Neural cell (in vitro differentiated cells): ENCODE data around the gene GK. TPM values are rescaled to one million over a fixed set of nuclear protein-coding genes. Genes with fewer than 3 reads are reported as not detected.

Source experiments
- H2AFZ ChIP-seq: fragments of 200-600, 300-800 bp; sonication (generic), shearing (Covaris generic); 2 replicates; pipeline ENCODE4 v1.6.0; 2014; ENCODE audit warnings: low read depth, mild to moderate bottlenecking, antibody characterized with exemption, low read length, moderate library complexity
- H3F3A ChIP-seq: fragments of 200-600 bp; shearing (Covaris generic); 2 replicates; pipeline ENCODE4 v1.6.1; 2016; ENCODE audit warnings: mild to moderate bottlenecking, moderate library complexity, mixed read lengths, antibody characterized with exemption, low read length; ENCODE audit not compliant: insufficient read depth, poor library complexity, severe bottlenecking
- H3K27ac ChIP-seq: fragments of 200-600, 300-800 bp; sonication (generic), shearing (Covaris generic); 2 replicates; pipeline ENCODE4 v1.5.1; 2014; ENCODE audit warnings: mild to moderate bottlenecking, low read length, moderate library complexity
- H3K27me3 ChIP-seq: fragments of 300-800, 200-600 bp; sonication (generic), shearing (Covaris generic); 2 replicates; pipeline ENCODE4 v1.6.0; 2014; ENCODE audit warnings: mild to moderate bottlenecking, low read depth, low read length, moderate library complexity; ENCODE audit not compliant: insufficient read depth
- H3K36me3 ChIP-seq: fragments of 300-800, 200-600 bp; sonication (generic), shearing (Covaris generic); 2 replicates; pipeline ENCODE4 v1.5.1; 2014; ENCODE audit warnings: mild to moderate bottlenecking, antibody characterized with exemption, low read length, moderate library complexity; ENCODE audit not compliant: insufficient read depth
- H3K4me2 ChIP-seq: fragments of 300-800, 200-600 bp; sonication (generic), shearing (Covaris generic); 2 replicates; pipeline ENCODE4 v1.6.0; 2014; ENCODE audit warnings: mild to moderate bottlenecking, low read length
- H3K4me3 ChIP-seq: fragments of 300-800, 200-600 bp; sonication (generic), shearing (Covaris generic); 2 replicates; pipeline ENCODE4 v1.5.1; 2014; ENCODE audit warnings: mild to moderate bottlenecking, low read length, moderate library complexity
- H3K79me2 ChIP-seq: fragments of 200-600 bp; shearing (Covaris generic); replicated peaks from 2 replicates; pipeline ENCODE4 v1.6.0; 2014; ENCODE audit warnings: mild to moderate bottlenecking, low read length, moderate library complexity; ENCODE audit not compliant: insufficient read depth
- H3K9ac ChIP-seq: fragments of 300-800, 200-600 bp; sonication (generic), shearing (Covaris generic); 2 replicates; pipeline ENCODE4 v1.6.1; 2016; ENCODE audit warnings: mild to moderate bottlenecking, low read length, mixed read lengths
- H3K9me2 ChIP-seq: fragments of 200-600 bp; shearing (Covaris generic); 2 replicates; pipeline ENCODE4 v1.6.1; 2016; ENCODE audit warnings: mild to moderate bottlenecking, low read length, mixed read lengths; ENCODE audit not compliant: insufficient read depth
- H3K9me3 ChIP-seq: fragments of 200-600, 300-800 bp; sonication (generic), shearing (Covaris generic); 2 replicates; pipeline ENCODE4 v1.6.1; 2016; ENCODE audit warnings: mild to moderate bottlenecking, mixed run types, low read length, moderate library complexity, mixed read lengths
- H4K20me1 ChIP-seq: fragments of 200-600 bp; shearing (Covaris generic); 2 replicates; pipeline ENCODE4 v1.6.1; 2016; ENCODE audit warnings: mild to moderate bottlenecking, mixed run types; ENCODE audit not compliant: insufficient read depth
- EP300 ChIP-seq: fragments of 450-650 bp; conservative IDR thresholded peaks from 2 replicates; pipeline ENCODE4 v1.6.1; 2014; ENCODE audit warnings: antibody characterized with exemption, mild to moderate bottlenecking, moderate library complexity; ENCODE audit not compliant: poor library complexity, severe bottlenecking
- EZH2 ChIP-seq: fragments of 200-600, 300-800 bp; shearing (Covaris generic), sonication (generic); IDR thresholded peaks from 2 replicates; pipeline ENCODE4 v1.6.1; 2014; ENCODE audit warnings: antibody characterized with exemption, low read length, borderline replicate concordance, mild to moderate bottlenecking; ENCODE audit not compliant: insufficient read depth, poor library complexity, severe bottlenecking
- MXI1 ChIP-seq: fragments of 450-650 bp; conservative IDR thresholded peaks from 2 replicates; pipeline ENCODE4 v1.6.1; 2014; ENCODE audit warnings: antibody characterized with exemption, mild to moderate bottlenecking; ENCODE audit not compliant: poor library complexity, severe bottlenecking
- POLR2AphosphoS5 ChIP-seq: IDR thresholded peaks from 2 replicates; pipeline ENCODE4 v1.6.1; 2012
- RAD21 ChIP-seq: fragments of 450-650 bp; conservative IDR thresholded peaks from 2 replicates; pipeline ENCODE4 v1.6.1; 2014; ENCODE audit warnings: antibody characterized with exemption, mild to moderate bottlenecking, moderate library complexity
- SMC3 ChIP-seq: fragments of 450-650 bp; conservative IDR thresholded peaks from 2 replicates; pipeline ENCODE4 v1.6.1; 2014; ENCODE audit warnings: antibody characterized with exemption, mild to moderate bottlenecking, moderate library complexity; ENCODE audit not compliant: poor library complexity
- TAF1 ChIP-seq: IDR thresholded peaks from 2 replicates; pipeline ENCODE4 v1.6.1; 2012; ENCODE audit warnings: low read depth
- polyA plus RNA-seq: library from polyadenylated mRNA; depleted of rRNA; stranded (reverse); fragments of >200 nt; gene quantifications from 2 replicates; pipeline ENCODE4 v1.2.3, GENCODE V29; 2014
- TF ChIP-seq, protein P1 (sequence below): IDR thresholded peaks from 2 replicates; pipeline ENCODE4 v1.6.1; 2012; ENCODE audit warnings: borderline replicate concordance
- TF ChIP-seq, protein P2 (sequence below): fragments of 450-650 bp; IDR thresholded peaks from 2 replicates; pipeline ENCODE4 v1.5.1; 2014; ENCODE audit warnings: antibody characterized with exemption, mild to moderate bottlenecking, moderate library complexity; ENCODE audit not compliant: poor library complexity, severe bottlenecking

Gene GK
- polyA plus RNA-seq, 1 donor from 2014 or later: 6.3 TPM

DNA sequence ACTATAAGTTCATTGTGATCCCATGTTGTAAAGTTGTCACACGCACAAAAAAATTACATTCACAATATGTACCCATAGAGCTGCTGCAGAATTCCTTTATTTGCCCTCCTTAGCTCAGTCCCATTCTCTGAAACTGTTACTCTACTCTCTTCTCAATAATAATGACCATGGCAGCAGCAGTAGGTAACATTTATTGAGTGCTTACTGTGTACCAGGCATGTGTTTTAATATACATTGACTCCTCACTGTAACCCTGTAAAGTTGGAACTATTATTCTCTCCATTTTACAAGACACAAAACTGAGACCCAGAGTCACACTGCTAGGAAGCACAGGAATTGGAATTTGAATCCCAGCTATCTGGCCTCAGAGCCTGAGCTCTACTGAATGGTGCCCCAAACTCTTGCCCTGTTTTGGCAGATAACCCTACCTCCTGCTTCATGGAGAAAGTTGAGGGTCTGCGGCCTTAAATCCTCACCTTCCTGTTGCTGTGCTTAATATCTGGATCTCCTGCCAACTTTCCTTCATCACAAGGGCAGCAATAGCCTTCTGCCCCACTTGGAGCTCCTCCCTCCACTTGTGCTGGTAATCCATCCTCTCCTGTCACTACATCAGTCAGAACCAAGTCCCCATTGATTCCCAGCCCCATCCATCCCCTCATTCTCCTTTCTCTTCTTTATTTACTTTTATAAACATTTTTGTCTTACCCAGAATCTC lies 20.8 kb downstream of the GK start:
- Histone ChIP-seq H3K36me3 (no peaks in the 10 kb centered on the region), H3K9me2 (no peaks in the 10 kb centered on the region), H3K9me3 (no peaks in the 10 kb centered on the region), H3K4me3 (no peak overlapping the region), H3K27me3 (no peaks in the 10 kb centered on the region), H2AFZ (no peak overlapping the region), H3F3A (no peaks in the 10 kb centered on the region), H3K4me2 (no peak overlapping the region), H3K79me2 (no peaks in the 10 kb centered on the region), H4K20me1 (no peaks in the 10 kb centered on the region), H3K9ac (no peak overlapping the region), H3K27ac (no peak overlapping the region)
- TF ChIP-seq, protein P1, sequence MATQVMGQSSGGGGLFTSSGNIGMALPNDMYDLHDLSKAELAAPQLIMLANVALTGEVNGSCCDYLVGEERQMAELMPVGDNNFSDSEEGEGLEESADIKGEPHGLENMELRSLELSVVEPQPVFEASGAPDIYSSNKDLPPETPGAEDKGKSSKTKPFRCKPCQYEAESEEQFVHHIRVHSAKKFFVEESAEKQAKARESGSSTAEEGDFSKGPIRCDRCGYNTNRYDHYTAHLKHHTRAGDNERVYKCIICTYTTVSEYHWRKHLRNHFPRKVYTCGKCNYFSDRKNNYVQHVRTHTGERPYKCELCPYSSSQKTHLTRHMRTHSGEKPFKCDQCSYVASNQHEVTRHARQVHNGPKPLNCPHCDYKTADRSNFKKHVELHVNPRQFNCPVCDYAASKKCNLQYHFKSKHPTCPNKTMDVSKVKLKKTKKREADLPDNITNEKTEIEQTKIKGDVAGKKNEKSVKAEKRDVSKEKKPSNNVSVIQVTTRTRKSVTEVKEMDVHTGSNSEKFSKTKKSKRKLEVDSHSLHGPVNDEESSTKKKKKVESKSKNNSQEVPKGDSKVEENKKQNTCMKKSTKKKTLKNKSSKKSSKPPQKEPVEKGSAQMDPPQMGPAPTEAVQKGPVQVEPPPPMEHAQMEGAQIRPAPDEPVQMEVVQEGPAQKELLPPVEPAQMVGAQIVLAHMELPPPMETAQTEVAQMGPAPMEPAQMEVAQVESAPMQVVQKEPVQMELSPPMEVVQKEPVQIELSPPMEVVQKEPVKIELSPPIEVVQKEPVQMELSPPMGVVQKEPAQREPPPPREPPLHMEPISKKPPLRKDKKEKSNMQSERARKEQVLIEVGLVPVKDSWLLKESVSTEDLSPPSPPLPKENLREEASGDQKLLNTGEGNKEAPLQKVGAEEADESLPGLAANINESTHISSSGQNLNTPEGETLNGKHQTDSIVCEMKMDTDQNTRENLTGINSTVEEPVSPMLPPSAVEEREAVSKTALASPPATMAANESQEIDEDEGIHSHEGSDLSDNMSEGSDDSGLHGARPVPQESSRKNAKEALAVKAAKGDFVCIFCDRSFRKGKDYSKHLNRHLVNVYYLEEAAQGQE: no peak
- TF ChIP-seq MXI1 (no peak), TAF1 (no peak), RAD21 (no peak), EZH2 (no peak), POLR2AphosphoS5 (no peak), SMC3 (no peak), EP300 (no peak)
- TF ChIP-seq, protein P2, sequence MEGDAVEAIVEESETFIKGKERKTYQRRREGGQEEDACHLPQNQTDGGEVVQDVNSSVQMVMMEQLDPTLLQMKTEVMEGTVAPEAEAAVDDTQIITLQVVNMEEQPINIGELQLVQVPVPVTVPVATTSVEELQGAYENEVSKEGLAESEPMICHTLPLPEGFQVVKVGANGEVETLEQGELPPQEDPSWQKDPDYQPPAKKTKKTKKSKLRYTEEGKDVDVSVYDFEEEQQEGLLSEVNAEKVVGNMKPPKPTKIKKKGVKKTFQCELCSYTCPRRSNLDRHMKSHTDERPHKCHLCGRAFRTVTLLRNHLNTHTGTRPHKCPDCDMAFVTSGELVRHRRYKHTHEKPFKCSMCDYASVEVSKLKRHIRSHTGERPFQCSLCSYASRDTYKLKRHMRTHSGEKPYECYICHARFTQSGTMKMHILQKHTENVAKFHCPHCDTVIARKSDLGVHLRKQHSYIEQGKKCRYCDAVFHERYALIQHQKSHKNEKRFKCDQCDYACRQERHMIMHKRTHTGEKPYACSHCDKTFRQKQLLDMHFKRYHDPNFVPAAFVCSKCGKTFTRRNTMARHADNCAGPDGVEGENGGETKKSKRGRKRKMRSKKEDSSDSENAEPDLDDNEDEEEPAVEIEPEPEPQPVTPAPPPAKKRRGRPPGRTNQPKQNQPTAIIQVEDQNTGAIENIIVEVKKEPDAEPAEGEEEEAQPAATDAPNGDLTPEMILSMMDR: no peak

DNA sequence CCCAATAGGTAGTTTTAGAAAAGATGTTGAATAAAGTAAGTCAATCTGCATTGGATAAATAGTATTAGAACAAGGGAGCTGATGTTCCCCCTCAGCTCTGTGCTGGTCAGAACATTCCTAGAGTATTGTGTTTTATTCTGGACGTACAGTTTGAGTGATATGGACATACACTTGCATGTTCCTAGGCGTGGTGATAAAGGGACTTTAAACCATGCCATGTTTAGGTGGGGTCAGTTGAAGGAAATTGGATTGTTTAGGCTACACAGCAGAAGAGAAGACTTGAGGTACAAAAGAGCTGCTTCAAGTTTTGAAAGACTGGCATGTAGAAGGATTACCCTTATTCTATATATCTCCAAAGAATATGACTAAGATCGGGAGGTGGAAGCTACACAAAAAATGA lies 21.6 kb downstream of the GK start:
- no peak overlapping the region for H3K27ac ChIP-seq
- no peaks in the 10 kb centered on the region for H3K79me2 ChIP-seq
- no peaks in the 10 kb centered on the region for H4K20me1 ChIP-seq
- no peak overlapping the region for H3K4me2 ChIP-seq
- no peaks in the 10 kb centered on the region for H3K27me3 ChIP-seq
- no peak overlapping the region for H2AFZ ChIP-seq
- H3K4me3 ChIP-seq: no peak overlapping the region
- no peaks in the 10 kb centered on the region for H3K36me3 ChIP-seq
- H3K9me3 ChIP-seq: no peaks in the 10 kb centered on the region
- no peak overlapping the region for H3K9ac ChIP-seq
- H3K9me2 ChIP-seq: no peaks in the 10 kb centered on the region
- no peak for TF ChIP-seq EZH2
- TF ChIP-seq, protein P1: no peak
- TF ChIP-seq, protein P2: no peak
- no peak for TF ChIP-seq TAF1
- no peak for TF ChIP-seq RAD21
- no peak for TF ChIP-seq MXI1
- TF ChIP-seq EP300: no peak
- TF ChIP-seq POLR2AphosphoS5: no peak
- no peak for TF ChIP-seq SMC3
- H3F3A ChIP-seq: no peaks in the 10 kb centered on the region
